SHP77 (cell line): ENCODE results near the gene SPTB.

ENCODE experiments used
- DNase-seq, 2 experiments: peaks; one replicate each; lab custom pipeline; 2025; lab: John Stamatoyannopoulos, UW

Gene SPTB

GRCh38 chr14:64748995-64749714, 130.6 kb downstream of the SPTB start:
- no peak for DNase-seq

- no peak for DNase-seq
Observed at GRCh38 chr14:64748521-64748920, 131.2 kb downstream of the SPTB start.

- DNase-seq = no peak
Observed at GRCh38 chr14:64747327-64747726, 132.4 kb downstream of the SPTB start.

GRCh38 chr14:64746298-64747250, 133.1 kb downstream of the SPTB start:
- DNase-seq = no peak

GRCh38 chr14:64745511-64746091, 134.1 kb downstream of the SPTB start:
- DNase-seq = no peak

- no peak for DNase-seq
Observed at GRCh38 chr14:64743061-64743460, 136.6 kb downstream of the SPTB start.

- DNase-seq = no peak
Observed at GRCh38 chr14:64741961-64742360, 137.7 kb downstream of the SPTB start.

GRCh38 chr14:64741200-64741599, 138.5 kb downstream of the SPTB start:
- DNase-seq = no peak

GRCh38 chr14:64738281-64738804, 141.4 kb downstream of the SPTB start:
- DNase-seq = no peak

- DNase-seq = no peak
Observed at GRCh38 chr14:64737391-64738280, 142.1 kb downstream of the SPTB start.

- no peak for DNase-seq
Observed at GRCh38 chr14:64736271-64737169, 143.2 kb downstream of the SPTB start.

- no peak for DNase-seq
Observed at GRCh38 chr14:64734990-64735389, 144.7 kb downstream of the SPTB start.

GRCh38 chr14:64733899-64734298, 145.8 kb downstream of the SPTB start:
- DNase-seq = no peak

GRCh38 chr14:64733321-64733720, 146.4 kb downstream of the SPTB start:
- DNase-seq = no peak

- no peak for DNase-seq
Observed at GRCh38 chr14:64732536-64733120, 147.1 kb downstream of the SPTB start.

GRCh38 chr14:64732066-64732465, 147.6 kb downstream of the SPTB start:
- DNase-seq = no peak

GRCh38 chr14:64731141-64731581, 148.5 kb downstream of the SPTB start:
- DNase-seq = no peak

GRCh38 chr14:64730681-64731080, 149.0 kb downstream of the SPTB start:
- no peak for DNase-seq

- DNase-seq = no peak
Observed at GRCh38 chr14:64730061-64730440, 149.7 kb downstream of the SPTB start.
